Purkinje cell (primary cell): Measurements from ENCODE around the gene GSG1L2. TPM values are rescaled to one million over a fixed set of nuclear protein-coding genes. Genes with fewer than 3 reads are reported as not detected.

Source experiments
- polyA plus RNA-seq: library from polyadenylated mRNA; unstranded; fragments of >200 nt; fragmentation: Nextera tagmentation; gene quantifications from 2 replicates; pipeline ENCODE4 v1.2.1, GENCODE V29; 2014

The GSG1L2 gene
- polyA plus RNA-seq: not detected in 2 replicates

GRCh38 chr17:9821921-9822320 lies at the start of gene GSG1L2:
Gene GSG1L2, minus strand, starts transcription at chr17:9822079. Its CDS starts 8 bp downstream, at chr17:9822071.

GRCh38 chr17:9825641-9826150 lies 3.8 kb upstream of the GSG1L2 start, which contains the start of gene GLP2R:
Gene GLP2R, plus strand, starts transcription at chr17:9825924. Its CDS starts 140 bp downstream, at chr17:9826064.

DNA sequence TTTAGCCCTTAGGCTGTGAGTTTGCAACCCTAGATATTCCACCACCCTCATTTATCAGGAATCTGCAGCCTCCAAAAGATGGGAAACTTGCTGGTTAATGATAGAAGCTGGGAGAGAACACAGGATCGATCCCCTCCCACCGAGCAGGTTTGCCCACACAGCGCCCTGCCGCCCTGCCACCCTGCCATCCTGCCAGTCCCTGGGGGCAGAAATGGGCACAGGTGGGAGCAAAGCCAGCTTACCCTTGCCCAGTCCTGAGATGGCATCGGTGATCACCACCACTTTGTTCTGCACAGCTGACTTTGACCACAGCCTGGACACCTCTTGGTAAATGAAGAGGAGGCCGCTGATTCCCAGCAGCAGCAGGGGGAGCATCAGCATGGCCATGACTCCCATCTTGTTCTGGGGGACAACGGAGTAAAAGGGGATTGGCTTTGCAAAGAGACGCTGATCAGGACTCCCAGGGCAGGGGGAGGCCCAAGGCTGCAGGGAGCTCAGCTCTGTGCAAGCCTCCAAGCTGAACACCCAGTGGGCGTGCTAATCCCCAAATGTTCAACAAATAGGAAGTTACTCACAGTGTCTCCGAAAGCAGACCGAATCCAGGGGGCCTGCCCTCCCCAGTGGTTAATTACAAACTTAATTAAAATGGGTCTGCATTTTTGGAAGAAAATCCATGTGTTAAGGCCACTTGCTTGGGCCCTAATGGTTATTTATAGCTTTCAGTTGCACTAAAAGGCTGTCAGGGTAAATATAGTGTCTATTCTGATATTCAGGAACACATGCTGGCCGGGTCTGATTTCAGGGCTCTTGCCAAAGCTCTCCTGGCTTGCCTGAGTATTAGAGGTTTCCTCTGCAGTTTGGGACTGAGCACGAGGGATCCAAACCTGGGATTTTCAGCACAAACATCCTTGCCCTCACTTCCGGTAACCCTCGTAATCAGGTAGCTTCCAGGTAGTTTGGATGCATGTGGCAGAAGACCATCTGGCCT lies 30.7 kb downstream of the GSG1L2 start, which contains the start of gene DHRS7C:
TSS of gene DHRS7C (minus strand) at position 704 of the 988 bp plus-strand sequence. CDS start at position 396, 308 bp downstream.

Other genes with a start within 250 kb of the GSG1L2 start
- gene STX8, start 246.3 kb downstream of the GSG1L2 start, polyA plus RNA-seq: 145 and 203 TPM in 2 replicates
- gene CFAP52, start 245.4 kb downstream of the GSG1L2 start, polyA plus RNA-seq: 0.82 TPM in 1 of 2 replicates, not detected in the other
- 0.75 TPM in 1 of 2 replicates, not detected in the other for gene USP43, start 176.6 kb downstream of the GSG1L2 start, polyA plus RNA-seq
- gene DHRS7C, start 30.5 kb downstream of the GSG1L2 start, polyA plus RNA-seq: not detected in 2 replicates
- not detected in 2 replicates for gene GLP2R, start 3.8 kb upstream of the GSG1L2 start, polyA plus RNA-seq
- gene RCVRN, start 83.2 kb upstream of the GSG1L2 start, polyA plus RNA-seq: not detected in 2 replicates